Adrenal gland (tissue), 12 donors: Measurements from ENCODE around the gene MXRA7. TPM values are rescaled to one million over a fixed set of nuclear protein-coding genes. Genes with fewer than 3 reads are reported as not detected.

Experiments used
- DNase-seq, 7 donors: peaks; one replicate each; pipeline ENCODE4 v3.0.0-alpha.2; 2019 to 2020
- H3K27ac ChIP-seq, 5 donors: fragments of 200-600 bp; sonication (generic) in 4 of 5; 1 replicate in 3 of 5; 2 replicates in 2 of 5; pipeline versions ENCODE4 v1.5.1 to v1.8.0; 2016 to 2020; ENCODE audit warnings: mild to moderate bottlenecking in 1 of 5
- H3K27me3 ChIP-seq: fragments of 200-600 bp; 2 replicates; pipeline ENCODE4 v1.8.0; 2021
- H3K36me3 ChIP-seq, 2 donors: fragments of 200-600 bp; replicated peaks in 1 of 2; 1 replicate in 1 of 2; 2 replicates in 1 of 2; pipeline versions ENCODE4 v1.5.1 to v1.8.0; 2018 to 2022
- H3K4me1 ChIP-seq, 2 donors: fragments of 200-600 bp; replicated peaks in 1 of 2; 1 replicate in 1 of 2; 2 replicates in 1 of 2; pipeline versions ENCODE4 v1.5.1 to v1.8.0; 2018 to 2021
- H3K4me3 ChIP-seq, 4 donors: fragments of 200-600 bp; sonication (generic) in 3 of 4; one replicate each; pipeline ENCODE4 v1.5.1; 2016 to 2018
- H3K9me3 ChIP-seq, 3 donors: fragments of 200-600 bp; sonication (generic) in 1 of 3; replicated peaks in 1 of 3; 1 replicate in 2 of 3; 2 replicates in 1 of 3; pipeline versions ENCODE4 v1.5.1 to v1.8.0; 2016 to 2021
- POLR2A ChIP-seq, 2 donors: fragments of 450-650 bp; IDR thresholded peaks; one replicate each; pipeline ENCODE4 v1.6.1; 2017; ENCODE audit warnings: antibody characterized with exemption in 2 of 2, mild to moderate bottlenecking in 2 of 2, moderate library complexity in 1 of 2
- WGBS, 4 donors: extraction: QIAGEN DNeasy Blood & Tissue Kit in 2 of 4; methylation state at CpG; one replicate each; pipeline versions ENCODE4 v1.1.5 to v1.1.7; 2013 to 2017; 5-methylcytosine and 5-hydroxymethylcytosine counted together
- intact Hi-C, 2 donors: fragments of 100-400 bp; cut with DNase I; formaldehyde crosslinking; loops; one replicate each; pipeline versions ENCODE4 v1.14.1 to v1.15.0; 2022 to 2023
- polyA plus RNA-seq, 3 donors: library from polyadenylated mRNA; stranded (reverse); fragments of 200-250 nt in 2 of 3; fragments of 350-450 nt in 1 of 3; fragmentation: Illumina TruSeq in 1 of 3; extraction: RNeasy Lipid Tissue Mini Kit (QIAGEN cat#74804) in 1 of 3; gene quantifications; one replicate each; pipeline ENCODE4 v1.2.3, GENCODE V29; 2013 to 2014
- total RNA-seq, 9 donors: library from RNA; depleted of rRNA in 4 of 9; stranded (reverse); fragments of >200 nt in 4 of 9; fragments of 120-200 nt in 1 of 9; fragmentation: NEBNext Ultra II Directional in 1 of 9; extraction: Animal tissue kit (Norgen Biotek cat#: 25700) in 1 of 9; gene quantifications; one replicate each; pipeline versions ENCODE4 v1.1.0 to v1.2.4, GENCODE V29; 2013 to 2023
- TF ChIP-seq, protein P1 (sequence below), 6 experiments: fragments of 450-650 bp in 4 of 6; fragments of 200-600 bp in 2 of 6; sonication (generic) in 1 of 6; IDR thresholded peaks; 1 replicate in 5 of 6; 2 replicates in 1 of 6; pipeline versions ENCODE4 v1.5.1 to v1.8.0; 2016 to 2021; ENCODE audit warnings: antibody characterized with exemption in 6 of 6, mild to moderate bottlenecking in 2 of 6, moderate library complexity in 1 of 6
- donor health status: healthy with polysubstance abuse.
- donor health status: Bipolar disorder and iron deficiency.
- donor health status: DM: yes; HTN: yes; CAD: no.
- donor health status: DM: no; HTN: no; CAD: no.
- donor health status: DM: no; HTN: no; CAD: no.
- donor health status: DM: yes; HTN: yes; CAD: no.

The MXRA7 gene
- total and polyA plus RNA-seq, 12 donors, result 81.5 to 671 (median 356) TPM

DNA sequence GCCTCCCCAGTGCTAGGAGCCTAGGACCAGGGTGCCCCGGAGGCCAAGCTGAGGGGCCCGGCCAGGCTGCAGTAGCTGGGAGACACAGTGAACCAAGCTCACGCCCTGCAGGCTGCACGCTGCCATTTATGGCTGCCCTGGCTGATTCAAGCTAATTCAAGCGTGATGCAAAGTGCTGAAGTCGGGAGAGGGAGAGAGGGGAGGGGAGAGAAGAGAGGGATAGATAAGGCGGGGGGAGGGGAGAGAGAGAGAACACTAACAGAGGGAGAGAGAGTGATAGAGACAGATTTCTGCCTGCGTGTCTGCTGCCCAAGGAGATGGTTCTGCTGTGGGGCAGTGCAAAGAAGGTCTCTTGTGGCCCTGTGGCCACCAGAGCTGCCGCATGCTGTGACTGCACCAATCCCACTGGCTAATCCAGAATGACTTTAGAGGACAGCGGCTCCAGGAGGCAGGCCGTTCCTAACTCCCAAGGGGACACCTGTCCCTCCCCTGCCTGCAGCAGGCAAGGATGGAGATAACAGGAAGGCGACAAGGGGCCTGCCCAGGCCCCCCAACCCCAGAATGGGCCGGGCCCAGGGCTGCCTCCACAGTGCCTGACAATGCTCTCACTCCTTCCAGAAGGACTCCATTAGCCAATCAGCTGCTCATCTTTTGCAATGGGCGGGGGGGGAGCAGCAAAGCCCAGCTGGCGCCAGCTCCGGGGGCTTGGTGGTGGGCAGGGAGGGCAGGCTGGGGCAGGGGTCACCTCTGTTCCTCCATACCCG is 12.9 kb downstream of the MXRA7 start:
- TF ChIP-seq, protein P1, sequence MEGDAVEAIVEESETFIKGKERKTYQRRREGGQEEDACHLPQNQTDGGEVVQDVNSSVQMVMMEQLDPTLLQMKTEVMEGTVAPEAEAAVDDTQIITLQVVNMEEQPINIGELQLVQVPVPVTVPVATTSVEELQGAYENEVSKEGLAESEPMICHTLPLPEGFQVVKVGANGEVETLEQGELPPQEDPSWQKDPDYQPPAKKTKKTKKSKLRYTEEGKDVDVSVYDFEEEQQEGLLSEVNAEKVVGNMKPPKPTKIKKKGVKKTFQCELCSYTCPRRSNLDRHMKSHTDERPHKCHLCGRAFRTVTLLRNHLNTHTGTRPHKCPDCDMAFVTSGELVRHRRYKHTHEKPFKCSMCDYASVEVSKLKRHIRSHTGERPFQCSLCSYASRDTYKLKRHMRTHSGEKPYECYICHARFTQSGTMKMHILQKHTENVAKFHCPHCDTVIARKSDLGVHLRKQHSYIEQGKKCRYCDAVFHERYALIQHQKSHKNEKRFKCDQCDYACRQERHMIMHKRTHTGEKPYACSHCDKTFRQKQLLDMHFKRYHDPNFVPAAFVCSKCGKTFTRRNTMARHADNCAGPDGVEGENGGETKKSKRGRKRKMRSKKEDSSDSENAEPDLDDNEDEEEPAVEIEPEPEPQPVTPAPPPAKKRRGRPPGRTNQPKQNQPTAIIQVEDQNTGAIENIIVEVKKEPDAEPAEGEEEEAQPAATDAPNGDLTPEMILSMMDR (IDR thresholded peaks at IDR 0.05), result no peak
- TF ChIP-seq POLR2A (IDR thresholded peaks at IDR 0.05), result peak in 1 of 2 donors; percentile 46
- Histone ChIP-seq H3K36me3 (no peaks in the 10 kb centered on the region), H3K27ac (peak overlapping the region; percentile 68 to 99 (median 92)), H3K27me3 (no peaks in the 10 kb centered on the region), H3K4me3 (no peak overlapping the region), H3K4me1 (peaks cover 69 to 81% of the 10 kb centered on the region in 2 donors), H3K9me3 (no peaks in the 10 kb centered on the region)
- intact Hi-C loops, result no loop called here
- WGBS, 4 donors, result 27 to 46% (median 39%) methylated on average over 9 to 17 of the region's 17 CpGs
- DNase-seq, result peak in 5 of 7 donors; percentile 41 to 75 (median 70)

DNA sequence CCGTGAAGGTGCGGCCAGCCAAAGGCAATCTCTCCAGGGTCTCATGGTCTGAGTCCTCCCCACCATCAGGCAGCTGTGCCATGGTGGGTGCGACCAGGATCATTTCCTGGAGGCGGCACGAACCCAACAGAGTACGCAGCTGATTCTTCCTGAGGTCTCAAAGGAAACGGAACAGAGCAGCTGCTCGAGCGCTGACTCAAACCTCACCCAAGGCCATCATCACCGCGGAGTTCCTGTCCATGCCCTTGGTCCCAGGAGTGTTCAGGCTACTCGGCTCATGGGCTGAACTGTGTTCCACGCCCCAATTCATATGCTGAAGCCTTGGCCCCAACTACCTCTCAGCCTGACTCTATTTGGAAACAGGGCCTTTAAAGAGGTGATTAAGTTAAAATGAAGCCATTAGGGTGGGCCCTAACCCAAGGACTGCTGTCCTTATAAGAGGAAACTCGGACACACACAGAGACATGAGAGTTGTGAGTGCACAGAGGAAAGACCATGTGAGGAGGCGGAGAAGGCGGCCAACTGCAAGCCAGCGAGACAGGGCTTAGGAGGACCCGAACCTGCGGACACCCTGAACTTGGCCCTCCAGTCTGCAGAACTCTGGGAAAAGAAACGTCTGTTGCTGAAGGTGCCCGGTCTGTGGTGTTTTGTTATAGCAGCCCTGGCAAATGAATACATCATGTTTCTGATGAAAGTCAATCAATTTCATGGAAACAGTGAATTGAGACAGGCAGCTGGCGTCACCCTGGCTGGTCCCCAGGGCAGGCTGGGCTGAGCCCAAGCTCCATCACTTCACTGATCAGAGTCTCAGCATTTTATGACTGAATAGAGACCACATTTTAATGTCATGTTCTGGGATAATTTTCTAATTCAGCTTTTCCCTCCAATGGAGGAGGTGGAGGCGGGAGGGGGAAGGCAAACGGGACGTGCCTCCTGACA is 13.7 kb downstream of the MXRA7 start:
- H3K9me3 ChIP-seq, result no peaks in the 10 kb centered on the region
- H3K27me3 ChIP-seq, result no peaks in the 10 kb centered on the region
- intact Hi-C loops, result no loop called here
- peaks cover 61 to 74% of the 10 kb centered on the region in 2 donors for H3K4me1 ChIP-seq
- peak overlapping the region; percentile 68 to 99 (median 92) for H3K27ac ChIP-seq
- DNase-seq, result peak; percentile 80 to 95 (median 92)
- TF ChIP-seq POLR2A (IDR thresholded peaks at IDR 0.05), result peak in 1 of 2 donors; percentile 81
- TF ChIP-seq, protein P1 (IDR thresholded peaks at IDR 0.05), result peak in 1 of 6 experiments; percentile 8
- WGBS, 4 donors, result 39 to 66% (median 47%) methylated on average over 15 to 25 of the region's 25 CpGs
- H3K4me3 ChIP-seq, result no peak overlapping the region
- no peaks in the 10 kb centered on the region for H3K36me3 ChIP-seq

DNA sequence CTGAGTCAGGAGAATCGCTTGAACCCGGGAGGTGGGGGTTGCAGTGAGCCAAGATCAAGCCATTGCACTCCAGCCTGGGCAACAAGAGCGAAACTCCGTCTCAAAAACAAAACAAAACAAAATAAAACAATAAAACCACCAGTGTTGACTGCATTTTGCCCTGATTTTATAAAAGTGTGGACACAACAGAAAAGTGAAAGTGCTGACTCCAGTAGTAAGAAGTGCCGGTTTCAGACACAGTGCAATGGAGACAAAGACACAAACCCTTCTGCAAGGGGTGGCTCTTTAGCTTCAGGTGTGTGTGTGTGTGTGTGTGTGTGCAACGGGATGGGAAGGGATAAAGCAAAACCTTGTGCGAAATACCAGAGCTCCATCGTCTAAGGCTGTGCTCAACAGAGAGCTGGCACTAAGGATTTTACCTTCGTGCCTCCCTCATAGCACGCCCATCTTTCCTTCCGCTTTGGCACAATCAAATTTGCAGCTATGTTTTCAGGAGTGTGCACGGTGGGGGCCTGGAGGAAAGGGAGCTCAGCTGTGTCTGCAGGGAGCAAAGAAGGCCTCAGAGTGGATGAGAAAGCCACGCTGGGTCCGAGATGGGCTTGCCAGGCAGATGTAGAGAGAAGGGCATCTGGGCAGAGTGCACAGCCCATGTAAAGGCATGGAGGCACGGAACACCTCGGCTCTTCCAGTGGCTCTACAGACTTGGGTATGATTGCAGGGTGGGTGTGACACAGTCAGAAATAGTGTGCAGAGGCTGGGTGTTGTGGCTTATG is 15.5 kb downstream of the MXRA7 start:
- no peak overlapping the region for H3K4me3 ChIP-seq
- H3K27ac ChIP-seq, result peak overlapping the region in 3 of 5 donors; percentile 92 to 99 (median 95)
- TF ChIP-seq, protein P1 (IDR thresholded peaks at IDR 0.05), result no peak
- TF ChIP-seq POLR2A (IDR thresholded peaks at IDR 0.05), result peak in 1 of 2 donors; percentile 5

More for the DNA sequence above, 15.5 kb downstream of the MXRA7 start:
- 57 to 74% (median 70%) methylated on average over 14 to 16 of the region's 16 CpGs for WGBS, 4 donors
- intact Hi-C loops, result no loop called here
- no peaks in the 10 kb centered on the region for H3K9me3 ChIP-seq
- no peaks in the 10 kb centered on the region for H3K36me3 ChIP-seq
- H3K27me3 ChIP-seq, result no peaks in the 10 kb centered on the region
- DNase-seq, result no peak
- peaks cover 44 to 72% of the 10 kb centered on the region in 2 donors for H3K4me1 ChIP-seq
